Measurements from ENCODE around the gene PZP.
A peak's percentile ranks its signal among the peaks of the same experiment; 100 is the strongest.
"Not testable (repeated sequence)": the region's sequence is repeated elsewhere in the genome, so short reads cannot be mapped to it uniquely, and the experiment has no call there.

Gene PZP

GRCh38 chr12:9180810-9181209 lies 27.4 kb downstream of the PZP start:
- Histone ChIP-seq H2AK5ac (ENCODE audit: low read depth, low read length) (no peak overlapping the region), H3K4ac (ENCODE audit: low read length) (no peak overlapping the region), H3K27ac (replicated peaks; ENCODE audit: low read length) (no peak overlapping the region), H3K18ac (ENCODE audit: low read length) (no peak overlapping the region), H3K4me2 (ENCODE audit: insufficient read depth, low read length, poor library complexity, severe bottlenecking) (no peak overlapping the region), H2BK5ac (ENCODE audit: low read length) (no peak overlapping the region), H4K91ac (ENCODE audit: low read depth, low read length, poor library complexity) (no peak overlapping the region), H3K23ac (ENCODE audit: low read depth, low read length, poor library complexity) (no peak overlapping the region), H3K9ac (ENCODE audit: low read depth, low read length, poor library complexity) (no peak overlapping the region), H2BK120ac (ENCODE audit: low read depth, low read length) (no peak overlapping the region), H3K4me3 (ENCODE audit: low read length in 2 of 2) (no peak overlapping the region), H2AFZ (ENCODE audit: low read length) (no peak overlapping the region), H3K14ac (ENCODE audit: low read length) (no peak overlapping the region), H3K27me3 (ENCODE audit: control insufficient read depth in 3 of 3, insufficient read depth in 3 of 3, low read depth in 1 of 3, low read length in 3 of 3) (no peaks in the 10 kb centered on the region), H4K8ac (ENCODE audit: low read depth, low read length) (no peak overlapping the region), H2BK12ac (ENCODE audit: low read length) (no peak overlapping the region), H3K9me3 (replicated peaks in 1 of 2; ENCODE audit: control insufficient read depth in 2 of 2, insufficient read depth in 1 of 2, low read depth in 1 of 2, low read length in 2 of 2) (peaks cover 1 to 19% of the 10 kb centered on the region in 2 donors), H3K36me3 (replicated peaks in 1 of 2; ENCODE audit: control insufficient read depth in 2 of 2, insufficient read depth in 2 of 2, low read length in 2 of 2) (no peaks in the 10 kb centered on the region), H3K79me1 (ENCODE audit: low read depth, low read length) (no peaks in the 10 kb centered on the region), H3K4me1 (ENCODE audit: control insufficient read depth in 2 of 2, insufficient read depth in 1 of 2, low read depth in 1 of 2, low read length in 2 of 2) (peaks cover 0 to 4% of the 10 kb centered on the region in 2 donors), H2BK15ac (ENCODE audit: low read length) (no peak overlapping the region)
- DNase-seq (ENCODE audit: low spot score) = no peak
- WGBS, 2 donors (ENCODE audit: extremely low coverage in 2 of 2, insufficient read length in 2 of 2, insufficient replicate concordance in 1 of 2) = no CpG with 5 or more reads among the region's 4 CpGs

DNA sequence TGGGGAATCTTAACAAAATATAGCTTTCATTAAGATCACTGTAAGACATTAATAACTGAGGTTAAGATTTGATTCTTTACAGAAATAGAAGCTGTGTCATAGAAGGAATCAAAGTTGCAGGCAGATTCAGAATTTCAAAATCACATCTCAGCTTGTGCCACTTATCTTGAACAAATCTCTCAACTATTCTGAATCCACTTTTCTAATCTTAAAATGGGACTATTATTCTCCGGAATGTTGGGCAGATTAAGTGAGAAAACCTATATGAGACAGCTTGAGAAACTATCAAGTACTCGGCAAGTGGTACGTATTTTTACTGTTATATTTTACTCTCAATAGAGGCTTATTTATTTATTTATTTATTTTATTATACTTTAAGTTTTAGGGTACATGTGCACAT lies 28.4 kb downstream of the PZP start:
- Histone ChIP-seq H3K9ac (ENCODE audit: low read depth, low read length, poor library complexity) (no peak overlapping the region), H3K23ac (ENCODE audit: low read depth, low read length, poor library complexity) (no peak overlapping the region), H3K27me3 (ENCODE audit: control insufficient read depth in 3 of 3, insufficient read depth in 3 of 3, low read depth in 1 of 3, low read length in 3 of 3) (no peaks in the 10 kb centered on the region), H3K4me3 (ENCODE audit: low read length in 2 of 2) (no peak overlapping the region), H2BK15ac (ENCODE audit: low read length) (no peak overlapping the region), H2AK5ac (ENCODE audit: low read depth, low read length) (no peak overlapping the region), H4K8ac (ENCODE audit: low read depth, low read length) (no peak overlapping the region), H3K9me3 (replicated peaks in 1 of 2; ENCODE audit: control insufficient read depth in 2 of 2, insufficient read depth in 1 of 2, low read depth in 1 of 2, low read length in 2 of 2) (peaks cover 1 to 28% of the 10 kb centered on the region in 2 donors), H2BK12ac (ENCODE audit: low read length) (no peak overlapping the region), H3K4me2 (ENCODE audit: insufficient read depth, low read length, poor library complexity, severe bottlenecking) (no peak overlapping the region), H3K4me1 (ENCODE audit: control insufficient read depth in 2 of 2, insufficient read depth in 1 of 2, low read depth in 1 of 2, low read length in 2 of 2) (peaks cover 0 to 4% of the 10 kb centered on the region in 2 donors), H2BK5ac (ENCODE audit: low read length) (no peak overlapping the region), H3K14ac (ENCODE audit: low read length) (no peak overlapping the region), H3K4ac (ENCODE audit: low read length) (no peak overlapping the region), H4K91ac (ENCODE audit: low read depth, low read length, poor library complexity) (no peak overlapping the region), H2AFZ (ENCODE audit: low read length) (no peak overlapping the region), H3K18ac (ENCODE audit: low read length) (no peak overlapping the region), H2BK120ac (ENCODE audit: low read depth, low read length) (no peak overlapping the region), H3K36me3 (replicated peaks in 1 of 2; ENCODE audit: control insufficient read depth in 2 of 2, insufficient read depth in 2 of 2, low read length in 2 of 2) (no peaks in the 10 kb centered on the region), H3K79me1 (ENCODE audit: low read depth, low read length) (no peaks in the 10 kb centered on the region), H3K27ac (replicated peaks; ENCODE audit: low read length) (no peak overlapping the region)
- WGBS, 2 donors (ENCODE audit: extremely low coverage in 2 of 2, insufficient read length in 2 of 2, insufficient replicate concordance in 1 of 2) = no CpG with 5 or more reads among the region's 3 CpGs
- no peak for DNase-seq (ENCODE audit: low spot score)

DNA sequence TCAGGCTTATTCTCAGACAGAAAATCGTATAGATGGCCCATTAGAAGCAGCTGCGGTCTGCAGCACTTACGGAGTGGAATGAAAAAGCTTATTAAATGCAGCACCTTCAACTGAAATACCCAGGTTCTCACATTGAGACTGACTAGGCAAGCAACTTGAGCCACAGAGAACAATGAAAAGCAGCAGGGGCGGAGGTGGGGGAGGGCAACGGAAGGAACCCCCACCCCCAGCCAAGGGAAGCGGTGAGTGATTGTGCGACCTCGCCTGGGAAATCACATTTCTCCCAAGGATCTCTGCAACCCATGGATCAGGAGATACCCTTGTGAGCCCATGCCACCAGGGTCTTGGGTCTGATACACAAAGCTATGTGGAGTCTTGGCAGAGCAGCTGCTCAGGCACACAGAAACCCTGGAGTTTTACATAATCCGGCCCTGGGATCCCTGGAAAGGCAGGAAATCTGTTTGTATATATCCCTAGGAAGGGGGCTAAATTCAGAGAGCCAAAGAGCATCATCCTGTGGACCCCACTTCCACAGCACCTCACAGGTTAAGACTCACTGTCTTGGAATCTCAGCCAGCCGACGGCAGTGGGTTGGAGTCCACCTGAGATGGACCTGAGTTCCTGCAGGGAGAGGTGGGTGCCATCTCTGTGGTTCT lies 38.1 kb downstream of the PZP start:
- H2BK12ac ChIP-seq (ENCODE audit: low read length) = no peak overlapping the region

GRCh38 chr12:9167345-9167744 lies 40.9 kb downstream of the PZP start:
- not testable (repeated sequence) for H3K23ac ChIP-seq (ENCODE audit: low read depth, low read length, poor library complexity); H3K4me3 ChIP-seq (ENCODE audit: low read length in 2 of 2); H3K36me3 ChIP-seq (replicated peaks in 1 of 2; ENCODE audit: control insufficient read depth in 2 of 2, insufficient read depth in 2 of 2, low read length in 2 of 2); H2BK12ac ChIP-seq (ENCODE audit: low read length); H2BK5ac ChIP-seq (ENCODE audit: low read length); H4K91ac ChIP-seq (ENCODE audit: low read depth, low read length, poor library complexity); H3K27ac ChIP-seq (replicated peaks; ENCODE audit: low read length); H3K4me2 ChIP-seq (ENCODE audit: insufficient read depth, low read length, poor library complexity, severe bottlenecking); H2AFZ ChIP-seq (ENCODE audit: low read length); H3K9ac ChIP-seq (ENCODE audit: low read depth, low read length, poor library complexity); H3K4ac ChIP-seq (ENCODE audit: low read length); H3K18ac ChIP-seq (ENCODE audit: low read length); H2AK5ac ChIP-seq (ENCODE audit: low read depth, low read length); H3K79me1 ChIP-seq (ENCODE audit: low read depth, low read length); H4K8ac ChIP-seq (ENCODE audit: low read depth, low read length); H3K14ac ChIP-seq (ENCODE audit: low read length); H2BK15ac ChIP-seq (ENCODE audit: low read length); H3K27me3 ChIP-seq (ENCODE audit: control insufficient read depth in 3 of 3, insufficient read depth in 3 of 3, low read depth in 1 of 3, low read length in 3 of 3); DNase-seq (ENCODE audit: low spot score); H2BK120ac ChIP-seq (ENCODE audit: low read depth, low read length)
- H3K4me1 ChIP-seq (ENCODE audit: control insufficient read depth in 2 of 2, insufficient read depth in 1 of 2, low read depth in 1 of 2, low read length in 2 of 2) = peaks cover 6 to 31% of the 10 kb centered on the region in 2 donors
- H3K9me3 ChIP-seq (replicated peaks in 1 of 2; ENCODE audit: control insufficient read depth in 2 of 2, insufficient read depth in 1 of 2, low read depth in 1 of 2, low read length in 2 of 2) = peaks cover 0 to 20% of the 10 kb centered on the region in 2 donors
- WGBS, 2 donors (ENCODE audit: extremely low coverage in 2 of 2, insufficient read length in 2 of 2, insufficient replicate concordance in 1 of 2) = no CpG with 5 or more reads among the region's 5 CpGs

More for the DNA sequence above, 38.1 kb downstream of the PZP start:
- H3K36me3 ChIP-seq (replicated peaks in 1 of 2; ENCODE audit: control insufficient read depth in 2 of 2, insufficient read depth in 2 of 2, low read length in 2 of 2) = no peaks in the 10 kb centered on the region
- no peak for DNase-seq (ENCODE audit: low spot score)
- H4K91ac ChIP-seq (ENCODE audit: low read depth, low read length, poor library complexity) = no peak overlapping the region
- H2AFZ ChIP-seq (ENCODE audit: low read length) = no peak overlapping the region
- no peak overlapping the region for H2AK5ac ChIP-seq (ENCODE audit: low read depth, low read length)
- no peak overlapping the region for H4K8ac ChIP-seq (ENCODE audit: low read depth, low read length)
- H3K9ac ChIP-seq (ENCODE audit: low read depth, low read length, poor library complexity) = no peak overlapping the region
- no peak overlapping the region for H2BK15ac ChIP-seq (ENCODE audit: low read length)
- no peaks in the 10 kb centered on the region for H3K79me1 ChIP-seq (ENCODE audit: low read depth, low read length)
- peaks cover 3 to 11% of the 10 kb centered on the region in 2 donors for H3K4me1 ChIP-seq (ENCODE audit: control insufficient read depth in 2 of 2, insufficient read depth in 1 of 2, low read depth in 1 of 2, low read length in 2 of 2)
- no CpG with 5 or more reads among the region's 11 CpGs for WGBS, 2 donors (ENCODE audit: extremely low coverage in 2 of 2, insufficient read length in 2 of 2, insufficient replicate concordance in 1 of 2)
- no peak overlapping the region for H3K4ac ChIP-seq (ENCODE audit: low read length)
- H3K18ac ChIP-seq (ENCODE audit: low read length) = peak overlapping the region; percentile 52
- peaks cover 0 to 22% of the 10 kb centered on the region in 2 donors for H3K9me3 ChIP-seq (replicated peaks in 1 of 2; ENCODE audit: control insufficient read depth in 2 of 2, insufficient read depth in 1 of 2, low read depth in 1 of 2, low read length in 2 of 2)
- no peak overlapping the region for H2BK120ac ChIP-seq (ENCODE audit: low read depth, low read length)
- no peaks in the 10 kb centered on the region for H3K27me3 ChIP-seq (ENCODE audit: control insufficient read depth in 3 of 3, insufficient read depth in 3 of 3, low read depth in 1 of 3, low read length in 3 of 3)
- no peak overlapping the region for H3K4me3 ChIP-seq (ENCODE audit: low read length in 2 of 2)
- no peak overlapping the region for H3K14ac ChIP-seq (ENCODE audit: low read length)
- H3K4me2 ChIP-seq (ENCODE audit: insufficient read depth, low read length, poor library complexity, severe bottlenecking) = no peak overlapping the region
- no peak overlapping the region for H3K23ac ChIP-seq (ENCODE audit: low read depth, low read length, poor library complexity)
- no peak overlapping the region for H3K27ac ChIP-seq (replicated peaks; ENCODE audit: low read length)
- no peak overlapping the region for H2BK5ac ChIP-seq (ENCODE audit: low read length)

Data from neuronal stem cell (in vitro differentiated cells).